Measurements from ENCODE around the gene PRDM13.
"Not testable (repeated sequence)": the region's sequence is repeated elsewhere in the genome, so short reads cannot be mapped to it uniquely, and the experiment has no call there.

Gene PRDM13

GRCh38 chr6:99603421-99604165 lies 3.0 kb upstream of the PRDM13 start:
- DNase-seq (ENCODE audit: low read depth), result no peak

- no peak for DNase-seq (ENCODE audit: low read depth)
These were observed 2.2 kb upstream of the PRDM13 start for GRCh38 chr6:99604166-99605073.

GRCh38 chr6:99605074-99605734 lies 1.4 kb upstream of the PRDM13 start:
- DNase-seq (ENCODE audit: low read depth), result no peak

GRCh38 chr6:99605911-99606655 lies 550 bp upstream of the PRDM13 start:
- DNase-seq (ENCODE audit: low read depth), result no peak

- DNase-seq (ENCODE audit: low read depth), result no peak
These were observed 893 bp downstream of the PRDM13 start for GRCh38 chr6:99607416-99608036.

- DNase-seq (ENCODE audit: low read depth), result no peak
These were observed 1.6 kb downstream of the PRDM13 start for GRCh38 chr6:99608059-99608885.

GRCh38 chr6:99608886-99609482 lies 2.4 kb downstream of the PRDM13 start:
- no peak for DNase-seq (ENCODE audit: low read depth)

- no peak for DNase-seq (ENCODE audit: low read depth)
These were observed 3.4 kb downstream of the PRDM13 start for GRCh38 chr6:99609905-99610489.

GRCh38 chr6:99611148-99611547 lies 4.5 kb downstream of the PRDM13 start:
- DNase-seq (ENCODE audit: low read depth), result no peak

GRCh38 chr6:99612551-99613408 lies 6.1 kb downstream of the PRDM13 start:
- DNase-seq (ENCODE audit: low read depth), result no peak

GRCh38 chr6:99613409-99613704 lies 6.7 kb downstream of the PRDM13 start:
- DNase-seq (ENCODE audit: low read depth), result no peak

- DNase-seq (ENCODE audit: low read depth), result no peak
These were observed 7.2 kb downstream of the PRDM13 start for GRCh38 chr6:99613705-99614429.

GRCh38 chr6:99614430-99615186 lies 8.0 kb downstream of the PRDM13 start:
- DNase-seq (ENCODE audit: low read depth), result peak; percentile 35

- DNase-seq (ENCODE audit: low read depth), result no peak
These were observed 10.5 kb downstream of the PRDM13 start for GRCh38 chr6:99617131-99617530.

- DNase-seq (ENCODE audit: low read depth), result no peak
These were observed 12.2 kb downstream of the PRDM13 start for GRCh38 chr6:99618649-99619408.

GRCh38 chr6:99619409-99619762 lies 12.8 kb downstream of the PRDM13 start:
- no peak for DNase-seq (ENCODE audit: low read depth)

- DNase-seq (ENCODE audit: low read depth), result not testable (repeated sequence)
These were observed 15.4 kb downstream of the PRDM13 start for GRCh38 chr6:99622044-99622443.
